Psoas muscle (tissue), 8 donors: ENCODE results near the gene KIRREL3. TPM values are rescaled to one million over a fixed set of nuclear protein-coding genes. Genes with fewer than 3 reads are reported as not detected.

Source experiments
- ATAC-seq, 4 donors: fragments of 200-7000 bp; cut with Tn5 transposase; one replicate each; pipeline ENCODE4 v1.9.1; 2020; ENCODE audit warnings: moderate library complexity in 3 of 4, mild to moderate bottlenecking in 2 of 4
- DNase-seq, 2 donors: peaks; one replicate each; pipeline ENCODE4 v3.0.0-alpha.2; 2020
- H3K27ac ChIP-seq: fragments of 200-600 bp; one replicate; pipeline ENCODE4 v1.8.0; 2022
- H3K27me3 ChIP-seq, 3 donors: fragments of 200-600 bp in 1 of 3; one replicate each; pipeline versions ENCODE4 v1.6.1 to v1.8.0; 2013 to 2022; ENCODE audit warnings: low read length in 2 of 3, mild to moderate bottlenecking in 2 of 3, moderate library complexity in 1 of 3; ENCODE audit not compliant: insufficient read depth in 3 of 3
- H3K36me3 ChIP-seq, 2 donors: fragments of 200-600 bp in 1 of 2; one replicate each; pipeline versions ENCODE4 v1.6.1 to v1.8.0; 2013 to 2022; ENCODE audit warnings: low read depth in 1 of 2, mild to moderate bottlenecking in 1 of 2, moderate library complexity in 1 of 2; ENCODE audit not compliant: insufficient read depth in 1 of 2
- H3K4me1 ChIP-seq: fragments of 200-600 bp; one replicate; pipeline ENCODE4 v1.8.0; 2022
- H3K4me3 ChIP-seq: fragments of 200-600 bp; one replicate; pipeline ENCODE4 v1.8.0; 2022; ENCODE audit warnings: mild to moderate bottlenecking
- H3K9me3 ChIP-seq: fragments of 200-600 bp; one replicate; pipeline ENCODE4 v1.8.0; 2022
- CTCF ChIP-seq: fragments of 200-600 bp; IDR thresholded peaks from one replicate; pipeline ENCODE4 v1.8.0; 2022; ENCODE audit warnings: antibody characterized with exemption
- WGBS, 3 donors: extraction: QIAGEN DNeasy Blood & Tissue Kit; methylation state at CpG; one replicate each; pipeline versions ENCODE4 v1.1.6 to v1.1.7; 2013; 5-methylcytosine and 5-hydroxymethylcytosine counted together
- intact Hi-C, 2 donors: fragments of 100-400 bp; cut with DNase I; formaldehyde crosslinking; loops; one replicate each; pipeline versions ENCODE4 v1.11.0 to v1.14.2; 2022
- polyA plus RNA-seq, 3 donors: library from polyadenylated mRNA; stranded (reverse); fragments of 200-250 nt; gene quantifications; one replicate each; pipeline ENCODE4 v1.2.3, GENCODE V29; 2013
- total RNA-seq, 4 donors: library from RNA; stranded (reverse); fragmentation: NEBNext Ultra II Directional in 2 of 4; extraction: Animal tissue kit (Norgen Biotek cat#: 25700) in 2 of 4; gene quantifications; one replicate each; pipeline versions ENCODE4 v1.2.1 to v1.2.4, GENCODE V29; 2021 to 2023
- donor health status: healthy with polysubstance abuse.
- donor health status: DM: no; HTN: no; CAD: no; lungs with moderate emphysema.
- donor health status: Bipolar disorder and iron deficiency.
- donor health status: healthy.
- donor health status: DM: yes; HTN: yes; CAD: no.
- donor health status: DM: no; HTN: no; CAD: no.
- donor health status: DM: no; HTN: no; CAD: no.
- donor health status: DM: yes; HTN: yes; CAD: no.

Gene KIRREL3
- total and polyA plus RNA-seq, 7 donors: 0.04 TPM; not detected in 6

GRCh38 chr11:126929179-126930061 lies 71.2 kb downstream of the KIRREL3 start:
- Histone ChIP-seq H3K36me3 (no peaks in the 10 kb centered on the region), H3K9me3 (no peaks in the 10 kb centered on the region), H3K27ac (no peak overlapping the region), H3K4me3 (no peak overlapping the region), H3K27me3 (peaks cover 0 to 6% (median 5%) of the 10 kb centered on the region in 3 donors), H3K4me1 (no peaks in the 10 kb centered on the region)
- DNase-seq: no peak
- ATAC-seq: no peak
- intact Hi-C loops: no loop called here
- WGBS, 3 donors: 45 to 60% (median 45%) methylated on average over 10 of the region's 10 CpGs
- no peak for TF ChIP-seq CTCF

GRCh38 chr11:126927623-126928022 lies 72.9 kb downstream of the KIRREL3 start:
- intact Hi-C loops: no loop called here
- Histone ChIP-seq H3K27me3 (peaks cover 0 to 6% (median 5%) of the 10 kb centered on the region in 3 donors), H3K36me3 (no peaks in the 10 kb centered on the region), H3K9me3 (no peaks in the 10 kb centered on the region), H3K4me1 (no peaks in the 10 kb centered on the region), H3K4me3 (no peak overlapping the region), H3K27ac (no peak overlapping the region)
- DNase-seq (no peak), ATAC-seq (no peak)
- WGBS, 3 donors: 63 to 75% (median 64%) methylated on average over 2 of the region's 2 CpGs
- TF ChIP-seq CTCF: no peak

- WGBS, 3 donors: 59 to 63% (median 59%) methylated on average over 9 of the region's 9 CpGs
- Histone ChIP-seq H3K4me3 (no peak overlapping the region), H3K27me3 (peaks cover 0 to 6% (median 5%) of the 10 kb centered on the region in 3 donors), H3K27ac (no peak overlapping the region), H3K9me3 (no peaks in the 10 kb centered on the region), H3K4me1 (no peaks in the 10 kb centered on the region), H3K36me3 (no peaks in the 10 kb centered on the region)
- intact Hi-C loops: no loop called here
- TF ChIP-seq CTCF: no peak
- no peak for ATAC-seq
- DNase-seq: no peak
These were observed 74.2 kb downstream of the KIRREL3 start for GRCh38 chr11:126926376-126926791.

GRCh38 chr11:126925321-126926093 lies 75.1 kb downstream of the KIRREL3 start:
- intact Hi-C loops: no loop called here
- WGBS, 3 donors: 48 to 51% (median 50%) methylated on average over 11 of the region's 11 CpGs

More at GRCh38 chr11:126925321-126926093, 75.1 kb downstream of the KIRREL3 start:
- no peak for ATAC-seq
- Histone ChIP-seq H3K4me1 (no peaks in the 10 kb centered on the region), H3K9me3 (no peaks in the 10 kb centered on the region), H3K27me3 (peaks cover 0 to 6% (median 5%) of the 10 kb centered on the region in 3 donors), H3K36me3 (no peaks in the 10 kb centered on the region), H3K27ac (no peak overlapping the region), H3K4me3 (no peak overlapping the region)
- no peak for TF ChIP-seq CTCF
- DNase-seq: no peak
